NCI-H2171 treated with DMSO at 0.1 percent for 48 hours (cell line): Measurements from ENCODE around the gene MOSPD2.

Experiments
- DNase-seq: peaks from one replicate; lab custom pipeline; 2025; lab: John Stamatoyannopoulos, UW

Gene MOSPD2

GRCh38 chrX:14872851-14873675, at the start of gene MOSPD2, which contains the start of gene FANCB:
MOSPD2 (plus strand) TSS chrX:14873421; CDS start chrX:14873529, 108 bp downstream.
FANCB (minus strand) TSS chrX:14873069; CDS start chrX:14865510, 7,559 bp downstream.
- DNase-seq, result peak; percentile 92

- DNase-seq, result no peak
Observed at GRCh38 chrX:14825851-14826250, 47.4 kb upstream of the MOSPD2 start.

- no peak for DNase-seq
Observed at GRCh38 chrX:14826319-14826718, 46.9 kb upstream of the MOSPD2 start.

- DNase-seq, result no peak
Observed at GRCh38 chrX:14829643-14830042, 43.6 kb upstream of the MOSPD2 start.

GRCh38 chrX:14832151-14832550, 41.1 kb upstream of the MOSPD2 start:
- no peak for DNase-seq

- DNase-seq, result no peak
Observed at GRCh38 chrX:14832586-14832985, 40.6 kb upstream of the MOSPD2 start.

- no peak for DNase-seq
Observed at GRCh38 chrX:14837155-14837554, 36.1 kb upstream of the MOSPD2 start.

- no peak for DNase-seq
Observed at GRCh38 chrX:14843666-14844065, 29.6 kb upstream of the MOSPD2 start.

GRCh38 chrX:14851526-14851925, 21.7 kb upstream of the MOSPD2 start:
- DNase-seq, result no peak

GRCh38 chrX:14864631-14865030, 8.6 kb upstream of the MOSPD2 start:
- no peak for DNase-seq

- no peak for DNase-seq
Observed at GRCh38 chrX:14865201-14865600, 8.0 kb upstream of the MOSPD2 start.

GRCh38 chrX:14871767-14872166, 1.5 kb upstream of the MOSPD2 start:
- no peak for DNase-seq

GRCh38 chrX:14872355-14872754, 866 bp upstream of the MOSPD2 start:
- DNase-seq, result no peak

- DNase-seq, result no peak
Observed at GRCh38 chrX:14873676-14874049, 442 bp downstream of the MOSPD2 start.

- no peak for DNase-seq
Observed at GRCh38 chrX:14875624-14876023, 2.4 kb downstream of the MOSPD2 start.

GRCh38 chrX:14883826-14884225, 10.6 kb downstream of the MOSPD2 start:
- DNase-seq, result no peak

- no peak for DNase-seq
Observed at GRCh38 chrX:14884714-14885113, 11.5 kb downstream of the MOSPD2 start.

- no peak for DNase-seq
Observed at GRCh38 chrX:14886252-14886651, 13.0 kb downstream of the MOSPD2 start.

GRCh38 chrX:14896273-14896672, 23.1 kb downstream of the MOSPD2 start:
- no peak for DNase-seq

- no peak for DNase-seq
Observed at GRCh38 chrX:14897042-14897441, 23.8 kb downstream of the MOSPD2 start.

GRCh38 chrX:14899607-14900006, 26.4 kb downstream of the MOSPD2 start:
- no peak for DNase-seq

- DNase-seq, result no peak
Observed at GRCh38 chrX:14902537-14902936, 29.3 kb downstream of the MOSPD2 start.

- DNase-seq, result no peak
Observed at GRCh38 chrX:14903891-14904290, 30.7 kb downstream of the MOSPD2 start.

GRCh38 chrX:14913241-14913640, 40.0 kb downstream of the MOSPD2 start:
- DNase-seq, result no peak
